Keratinocyte (primary cell): ENCODE data around the gene ZNF398. TPM values are rescaled to one million over a fixed set of nuclear protein-coding genes. Genes with fewer than 3 reads are reported as not detected.
A peak's percentile ranks its signal among the peaks of the same experiment; 100 is the strongest.

Experiments
- DNase-seq: peaks from one replicate; pipeline ENCODE4 v3.0.0-alpha.2; 2011; ENCODE audit warnings: low read depth, missing footprints, low spot score
- FAIRE-seq: peaks from 2 replicates; lab custom pipeline; 2011; peaks lifted over from hg19 to GRCh38; lab: Jason Lieb, UNC
- H2AFZ ChIP-seq: 2 replicates; pipeline ENCODE4 v1.6.0; 2012; ENCODE audit warnings: low read length, control low read depth, inconsistent platforms; ENCODE audit not compliant: control insufficient read depth
- H3K27ac ChIP-seq: 2 replicates; pipeline ENCODE4 v1.5.1; 2011; ENCODE audit warnings: low read length; ENCODE audit not compliant: control insufficient read depth, insufficient read depth
- H3K27me3 ChIP-seq: 3 replicates; pipeline ENCODE4 v1.6.0; 2011; ENCODE audit warnings: low read length; ENCODE audit not compliant: control insufficient read depth, insufficient read depth; ENCODE audit errors: extremely low read depth
- H3K36me3 ChIP-seq, 2 experiments: 2 replicates in 1 of 2; 3 replicates in 1 of 2; pipeline ENCODE4 v1.5.1; 2011; ENCODE audit warnings: low read length in 2 of 2, mild to moderate bottlenecking in 1 of 2; ENCODE audit not compliant: control insufficient read depth in 2 of 2, insufficient read depth in 2 of 2; ENCODE audit errors: extremely low read depth in 1 of 2
- H3K4me1 ChIP-seq: 3 replicates; pipeline ENCODE4 v1.5.1; 2011; ENCODE audit warnings: low read length; ENCODE audit not compliant: control insufficient read depth, insufficient read depth; ENCODE audit errors: extremely low read depth
- H3K4me2 ChIP-seq: 3 replicates; pipeline ENCODE4 v1.6.0; 2011; ENCODE audit warnings: low read depth, low read length; ENCODE audit not compliant: control insufficient read depth, insufficient read depth; ENCODE audit errors: extremely low read depth
- H3K4me3 ChIP-seq, 3 experiments: fragments of 200-600 bp in 1 of 3; sonication (generic) in 1 of 3; 2 replicates in 2 of 3; 3 replicates in 1 of 3; pipeline ENCODE4 v1.5.1; 2011 to 2016; ENCODE audit warnings: low read length in 3 of 3, mild to moderate bottlenecking in 3 of 3, control low read depth in 2 of 3, inconsistent platforms in 1 of 3, low read depth in 1 of 3, mixed read lengths in 1 of 3, mixed run types in 1 of 3, moderate library complexity in 1 of 3; ENCODE audit not compliant: control insufficient read depth in 2 of 3, insufficient read depth in 2 of 3; ENCODE audit errors: extremely low read depth in 1 of 3
- H3K79me2 ChIP-seq: 2 replicates; pipeline ENCODE4 v1.6.0; 2012; ENCODE audit warnings: low read length; ENCODE audit not compliant: control insufficient read depth, insufficient read depth
- H3K9ac ChIP-seq: 3 replicates; pipeline ENCODE4 v1.6.0; 2011; ENCODE audit warnings: low read length; ENCODE audit not compliant: control insufficient read depth, insufficient read depth; ENCODE audit errors: extremely low read depth
- H3K9me1 ChIP-seq: 3 replicates; pipeline ENCODE4 v1.6.0; 2011; ENCODE audit warnings: low read length; ENCODE audit not compliant: control insufficient read depth, insufficient read depth; ENCODE audit errors: extremely low read depth
- H3K9me3 ChIP-seq: 2 replicates; pipeline ENCODE4 v1.5.1; 2012; ENCODE audit warnings: low read depth, low read length; ENCODE audit not compliant: control insufficient read depth
- H4K20me1 ChIP-seq: 3 replicates; pipeline ENCODE4 v1.6.0; 2011; ENCODE audit warnings: low read length; ENCODE audit not compliant: control insufficient read depth, insufficient read depth; ENCODE audit errors: extremely low read depth
- CTCF ChIP-seq, 3 experiments: IDR thresholded peaks in 1 of 3; conservative IDR thresholded peaks in 1 of 3; optimal IDR thresholded peaks in 1 of 3; 2 replicates in 2 of 3; 3 replicates in 1 of 3; pipeline versions ENCODE3 to v1.5.1; 2011; ENCODE audit warnings: low read length in 3 of 3, mild to moderate bottlenecking in 3 of 3, moderate library complexity in 2 of 3, control low read depth in 1 of 3, inconsistent platforms in 1 of 3; ENCODE audit not compliant: insufficient read depth in 2 of 3; ENCODE audit errors: extremely low read depth in 1 of 3
- EZH2 ChIP-seq: IDR thresholded peaks from one replicate; pipeline ENCODE4 v1.6.1; 2012; ENCODE audit warnings: inconsistent platforms, mild to moderate bottlenecking, low read length, moderate library complexity
- dilution Hi-C: fragments of 300-500 bp; cut with MboI; formaldehyde crosslinking; loops from one replicate; pipeline ENCODE4 v1.7.0; 2020; ENCODE audit warnings: low sequenced_read_pairs; ENCODE audit not compliant: extremely low pct_ligation_motif_present
- polyA plus RNA-seq, 5 experiments: library from polyadenylated mRNA; depleted of rRNA in 3 of 5; stranded (reverse) in 3 of 5; stranded (forward) in 1 of 5; unstranded in 1 of 5; fragments of >200 nt; gene quantifications; 1 replicate in 1 of 5; 2 replicates in 3 of 5; 3 replicates in 1 of 5; pipeline versions ENCODE4 v1.2.1 to v1.2.3, GENCODE V29; 2011 to 2012; ENCODE audit warnings: missing spikeins in 2 of 5, low read depth in 1 of 5, low replicate concordance in 1 of 5

Gene ZNF398
- polyA plus RNA-seq, 1 donor (not counting 4 experiments of a cell fraction or from before 2014, with no cell fraction given), result 7.4 TPM

- peaks cover 12% of the 10 kb centered on the region for H3K4me1 ChIP-seq
- H3K9me3 ChIP-seq, result no peaks in the 10 kb centered on the region
- H4K20me1 ChIP-seq, result no peaks in the 10 kb centered on the region
- peak overlapping the region; percentile 17 for H3K4me2 ChIP-seq
- peaks cover 3% of the 10 kb centered on the region for H3K79me2 ChIP-seq
- FAIRE-seq (peak; percentile 70), DNase-seq (no peak)
- dilution Hi-C loops, result no loop called here
- H3K4me3 ChIP-seq, result no peak overlapping the region
- H3K27ac ChIP-seq, result peak overlapping the region; percentile 13
- H3K36me3 ChIP-seq, result peaks cover 31 to 32% of the 10 kb centered on the region in 2 experiments
- H3K9me1 ChIP-seq, result no peaks in the 10 kb centered on the region
- H3K27me3 ChIP-seq, result no peaks in the 10 kb centered on the region
- no peak for TF ChIP-seq CTCF (optimal IDR thresholded peaks at IDR 0.05 in 1 of 3, IDR thresholded peaks at IDR 0.05 in 1 of 3, conservative IDR thresholded peaks at IDR 0.05 in 1 of 3; ENCODE audit: extremely low read depth in 1 of 3, insufficient read depth in 2 of 3, low read length in 3 of 3)
- no peak for TF ChIP-seq EZH2
- H2AFZ ChIP-seq, result no peak overlapping the region
- no peak overlapping the region for H3K9ac ChIP-seq
Observed at GRCh38 chr7:149220534-149220933, 73.3 kb downstream of the ZNF398 start.

GRCh38 chr7:149223176-149223575, 75.9 kb downstream of the ZNF398 start:
- no peak overlapping the region for H3K4me3 ChIP-seq
- H3K27me3 ChIP-seq, result no peaks in the 10 kb centered on the region
- peaks cover 12% of the 10 kb centered on the region for H3K4me1 ChIP-seq
- no peak overlapping the region for H3K4me2 ChIP-seq
- DNase-seq (no peak), FAIRE-seq (no peak)
- H3K9me1 ChIP-seq, result no peaks in the 10 kb centered on the region
- no peak overlapping the region for H3K9ac ChIP-seq
- H3K79me2 ChIP-seq, result peaks cover 3% of the 10 kb centered on the region
- no peak overlapping the region for H2AFZ ChIP-seq
- H3K27ac ChIP-seq, result no peak overlapping the region
- no peaks in the 10 kb centered on the region for H4K20me1 ChIP-seq
- no peaks in the 10 kb centered on the region for H3K9me3 ChIP-seq
- dilution Hi-C loops, result no loop called here
- TF ChIP-seq EZH2 (no peak), CTCF (optimal IDR thresholded peaks at IDR 0.05 in 1 of 3, IDR thresholded peaks at IDR 0.05 in 1 of 3, conservative IDR thresholded peaks at IDR 0.05 in 1 of 3; ENCODE audit: extremely low read depth in 1 of 3, insufficient read depth in 2 of 3, low read length in 3 of 3) (no peak)
- H3K36me3 ChIP-seq, result peaks cover 20 to 25% of the 10 kb centered on the region in 2 experiments
